GM23338 (cell line): ENCODE results near the gene OAS3.

Source experiments
- CREB1 ChIP-seq: fragments of 250-450 bp; sonication (Bioruptor Pico); IDR thresholded peaks from 2 replicates; pipeline ENCODE4 v1.5.0; 2020; ENCODE audit warnings: low read depth, mild to moderate bottlenecking, moderate library complexity
- CTCF ChIP-seq, 2 experiments: fragments of 200-600 bp in 1 of 2; sonication (generic) in 1 of 2; conservative IDR thresholded peaks; 2 replicates each; pipeline versions ENCODE4 v1.5.1 to v1.6.1; 2016 to 2017; ENCODE audit warnings: antibody characterized with exemption in 2 of 2, low read depth in 2 of 2, mild to moderate bottlenecking in 2 of 2, moderate library complexity in 1 of 2
- EZH2 ChIP-seq: fragments of 200-600 bp; sonication (generic); IDR thresholded peaks from one replicate; pipeline ENCODE4 v1.8.0; 2017; ENCODE audit warnings: antibody characterized with exemption, mild to moderate bottlenecking, low read depth; ENCODE audit not compliant: unreplicated experiment
- EZH2phosphoT487 ChIP-seq: fragments of 200-600 bp; sonication (generic); IDR thresholded peaks from one replicate; pipeline ENCODE4 v1.8.1; 2018; ENCODE audit warnings: antibody characterized with exemption; ENCODE audit not compliant: unreplicated experiment
- NANOG ChIP-seq: IDR thresholded peaks from 2 replicates; pipeline ENCODE4 v1.6.1; 2016; ENCODE audit warnings: antibody characterized with exemption, borderline replicate concordance
- POLR2AphosphoS5 ChIP-seq: IDR thresholded peaks from 2 replicates; pipeline ENCODE4 v1.6.1; 2016; ENCODE audit warnings: antibody characterized with exemption, low read depth
- REST ChIP-seq: IDR thresholded peaks from one replicate; pipeline ENCODE4 v1.6.1; 2018; ENCODE audit warnings: antibody characterized with exemption; ENCODE audit not compliant: unreplicated experiment

GRCh38 chr12:112995008-112995407 is 56.7 kb downstream of the OAS3 start:
- TF ChIP-seq CTCF (conservative IDR thresholded peaks at IDR 0.05; ENCODE audit: low read depth in 2 of 2): no peak
- TF ChIP-seq POLR2AphosphoS5: no peak
- no peak for TF ChIP-seq EZH2
- TF ChIP-seq EZH2phosphoT487: no peak
- TF ChIP-seq REST: no peak
- no peak for TF ChIP-seq CREB1 (CRISPR knock-in tag)
- TF ChIP-seq NANOG: no peak
